Measurements from ENCODE around the gene RAB7A.

DNA sequence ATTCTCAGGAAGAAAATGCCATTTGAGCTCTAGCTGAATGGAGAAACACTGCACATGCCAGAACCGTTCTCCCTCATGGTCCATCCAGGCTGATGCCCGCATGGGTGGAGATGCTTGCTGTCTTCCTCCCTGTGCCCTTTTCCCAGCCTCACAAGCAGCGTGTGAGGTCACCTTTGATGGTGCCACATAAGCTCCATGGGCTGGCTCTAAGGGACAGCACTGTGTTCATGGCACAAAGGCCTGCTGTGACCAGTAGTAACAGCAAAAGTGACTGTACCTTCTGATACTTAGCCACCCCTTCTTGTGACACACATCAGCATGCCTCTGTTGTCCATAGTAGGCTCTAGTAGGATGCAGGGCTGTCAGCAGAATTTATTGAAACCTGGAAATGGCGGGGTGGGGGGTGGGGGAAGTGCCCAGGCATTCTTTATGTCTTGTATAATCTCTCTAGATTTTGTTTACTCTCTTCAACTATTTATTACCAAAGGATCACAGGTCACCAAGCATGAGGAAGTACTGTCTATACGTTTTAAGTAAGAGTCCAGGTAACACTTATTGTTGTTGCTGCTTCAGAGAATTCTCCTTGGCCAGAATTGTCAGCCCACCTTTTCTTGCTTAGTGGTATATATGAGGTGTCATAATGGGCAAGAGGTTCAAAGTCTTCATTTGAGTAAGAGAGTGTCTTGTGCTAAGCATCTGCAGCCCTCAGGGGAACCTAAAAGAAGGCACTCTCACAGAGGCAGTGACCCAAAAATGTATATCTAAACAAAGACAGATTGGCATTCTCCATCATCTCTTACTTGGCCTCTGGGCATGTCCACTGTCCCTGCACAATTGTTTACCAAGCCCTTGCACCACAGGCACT, 56.5 kb downstream of the RAB7A start:
- TF ChIP-seq, protein P1, sequence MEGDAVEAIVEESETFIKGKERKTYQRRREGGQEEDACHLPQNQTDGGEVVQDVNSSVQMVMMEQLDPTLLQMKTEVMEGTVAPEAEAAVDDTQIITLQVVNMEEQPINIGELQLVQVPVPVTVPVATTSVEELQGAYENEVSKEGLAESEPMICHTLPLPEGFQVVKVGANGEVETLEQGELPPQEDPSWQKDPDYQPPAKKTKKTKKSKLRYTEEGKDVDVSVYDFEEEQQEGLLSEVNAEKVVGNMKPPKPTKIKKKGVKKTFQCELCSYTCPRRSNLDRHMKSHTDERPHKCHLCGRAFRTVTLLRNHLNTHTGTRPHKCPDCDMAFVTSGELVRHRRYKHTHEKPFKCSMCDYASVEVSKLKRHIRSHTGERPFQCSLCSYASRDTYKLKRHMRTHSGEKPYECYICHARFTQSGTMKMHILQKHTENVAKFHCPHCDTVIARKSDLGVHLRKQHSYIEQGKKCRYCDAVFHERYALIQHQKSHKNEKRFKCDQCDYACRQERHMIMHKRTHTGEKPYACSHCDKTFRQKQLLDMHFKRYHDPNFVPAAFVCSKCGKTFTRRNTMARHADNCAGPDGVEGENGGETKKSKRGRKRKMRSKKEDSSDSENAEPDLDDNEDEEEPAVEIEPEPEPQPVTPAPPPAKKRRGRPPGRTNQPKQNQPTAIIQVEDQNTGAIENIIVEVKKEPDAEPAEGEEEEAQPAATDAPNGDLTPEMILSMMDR (IDR thresholded peaks at IDR 0.05), result no peak
- TF ChIP-seq POLR2A (IDR thresholded peaks at IDR 0.05), result no peak
